ENCODE data around the gene DLEC1.

Gene DLEC1

GRCh38 chr3:38165722-38166387, 126.8 kb downstream of the DLEC1 start:
- Histone ChIP-seq H3K36me3 (ENCODE audit: control insufficient read depth, insufficient read depth, low read length) (no peaks in the 10 kb centered on the region), H3K4me1 (ENCODE audit: control insufficient read depth, insufficient read depth, low read length) (peaks cover 7% of the 10 kb centered on the region; the same call in 1 of the 2 replicates), H3K9ac (ENCODE audit: low read length) (peak overlapping the region; percentile 91), H3K27me3 (ENCODE audit: control insufficient read depth, insufficient read depth, low read length) (no peaks in the 10 kb centered on the region), H3K9me3 (ENCODE audit: control insufficient read depth, insufficient read depth, low read depth, low read length) (no peaks in the 10 kb centered on the region), H3K27ac (ENCODE audit: low read depth, low read length) (peak overlapping the region; percentile 93; the same call in 1 of the 2 replicates), H3K4me3 (ENCODE audit: low read depth, low read length) (peak overlapping the region; percentile 72)

- no peak overlapping the region for H3K27ac ChIP-seq (ENCODE audit: low read depth, low read length)
- H3K36me3 ChIP-seq (ENCODE audit: control insufficient read depth, insufficient read depth, low read length): no peaks in the 10 kb centered on the region
- no peaks in the 10 kb centered on the region for H3K27me3 ChIP-seq (ENCODE audit: control insufficient read depth, insufficient read depth, low read length)
- peaks cover 12% of the 10 kb centered on the region; the same call in 1 of the 2 replicates for H3K4me1 ChIP-seq (ENCODE audit: control insufficient read depth, insufficient read depth, low read length)
- H3K9ac ChIP-seq (ENCODE audit: low read length): no peak overlapping the region
- H3K4me3 ChIP-seq (ENCODE audit: low read depth, low read length): no peak overlapping the region
- no peaks in the 10 kb centered on the region for H3K9me3 ChIP-seq (ENCODE audit: control insufficient read depth, insufficient read depth, low read depth, low read length)
Measured at GRCh38 chr3:38167591-38167990, 128.6 kb downstream of the DLEC1 start.

GRCh38 chr3:38168151-38169026, 129.4 kb downstream of the DLEC1 start:
- H3K4me3 ChIP-seq (ENCODE audit: low read depth, low read length): no peak overlapping the region
- no peak overlapping the region for H3K9ac ChIP-seq (ENCODE audit: low read length)
- H3K27ac ChIP-seq (ENCODE audit: low read depth, low read length): no peak overlapping the region
- H3K36me3 ChIP-seq (ENCODE audit: control insufficient read depth, insufficient read depth, low read length): no peaks in the 10 kb centered on the region
- H3K9me3 ChIP-seq (ENCODE audit: control insufficient read depth, insufficient read depth, low read depth, low read length): no peaks in the 10 kb centered on the region
- H3K27me3 ChIP-seq (ENCODE audit: control insufficient read depth, insufficient read depth, low read length): no peaks in the 10 kb centered on the region
- H3K4me1 ChIP-seq (ENCODE audit: control insufficient read depth, insufficient read depth, low read length): peaks cover 20% of the 10 kb centered on the region

- H3K4me3 ChIP-seq (ENCODE audit: low read depth, low read length): no peak overlapping the region
- H3K36me3 ChIP-seq (ENCODE audit: control insufficient read depth, insufficient read depth, low read length): no peaks in the 10 kb centered on the region
- H3K27me3 ChIP-seq (ENCODE audit: control insufficient read depth, insufficient read depth, low read length): no peaks in the 10 kb centered on the region
- no peaks in the 10 kb centered on the region for H3K9me3 ChIP-seq (ENCODE audit: control insufficient read depth, insufficient read depth, low read depth, low read length)
- H3K27ac ChIP-seq (ENCODE audit: low read depth, low read length): no peak overlapping the region
- peaks cover 25% of the 10 kb centered on the region for H3K4me1 ChIP-seq (ENCODE audit: control insufficient read depth, insufficient read depth, low read length)
- no peak overlapping the region for H3K9ac ChIP-seq (ENCODE audit: low read length)
Measured at GRCh38 chr3:38169027-38169317, 130.0 kb downstream of the DLEC1 start.

- Histone ChIP-seq H3K27ac (ENCODE audit: low read depth, low read length) (no peak overlapping the region), H3K4me3 (ENCODE audit: low read depth, low read length) (no peak overlapping the region), H3K36me3 (ENCODE audit: control insufficient read depth, insufficient read depth, low read length) (no peaks in the 10 kb centered on the region), H3K9me3 (ENCODE audit: control insufficient read depth, insufficient read depth, low read depth, low read length) (no peaks in the 10 kb centered on the region), H3K4me1 (ENCODE audit: control insufficient read depth, insufficient read depth, low read length) (peaks cover 30% of the 10 kb centered on the region), H3K27me3 (ENCODE audit: control insufficient read depth, insufficient read depth, low read length) (no peaks in the 10 kb centered on the region), H3K9ac (ENCODE audit: low read length) (no peak overlapping the region)
Measured at GRCh38 chr3:38170722-38171121, 131.7 kb downstream of the DLEC1 start.

- H3K27me3 ChIP-seq (ENCODE audit: control insufficient read depth, insufficient read depth, low read length): no peaks in the 10 kb centered on the region
- H3K36me3 ChIP-seq (ENCODE audit: control insufficient read depth, insufficient read depth, low read length): no peaks in the 10 kb centered on the region
- no peak overlapping the region for H3K4me3 ChIP-seq (ENCODE audit: low read depth, low read length)
- H3K4me1 ChIP-seq (ENCODE audit: control insufficient read depth, insufficient read depth, low read length): peaks cover 30% of the 10 kb centered on the region
- no peak overlapping the region for H3K27ac ChIP-seq (ENCODE audit: low read depth, low read length)
- no peaks in the 10 kb centered on the region for H3K9me3 ChIP-seq (ENCODE audit: control insufficient read depth, insufficient read depth, low read depth, low read length)
- H3K9ac ChIP-seq (ENCODE audit: low read length): no peak overlapping the region
Measured at GRCh38 chr3:38171622-38172021, 132.6 kb downstream of the DLEC1 start.
